ENCODE results near the gene GALNT13.

GALNT13 gene

DNA sequence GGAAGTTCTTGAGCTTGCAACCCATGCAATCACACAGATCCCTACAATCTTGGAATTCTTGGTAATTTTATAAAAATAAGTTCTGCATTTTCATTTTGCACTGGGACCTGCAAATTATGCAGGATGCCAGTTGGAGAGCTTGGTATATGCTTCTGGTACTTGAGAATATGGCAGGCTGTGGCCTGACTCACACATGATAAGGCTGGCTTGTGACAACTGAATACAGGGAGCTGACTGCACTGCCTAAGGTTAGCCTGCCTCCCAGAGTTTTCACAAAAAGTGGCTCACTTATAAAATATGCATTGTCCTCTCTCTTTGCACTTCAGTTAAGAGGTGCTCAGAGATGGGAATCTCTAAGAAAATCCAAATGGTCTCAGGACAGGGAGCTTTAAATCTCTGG is 561.3 kb downstream of the GALNT13 start:
- TF ChIP-seq, protein P1, sequence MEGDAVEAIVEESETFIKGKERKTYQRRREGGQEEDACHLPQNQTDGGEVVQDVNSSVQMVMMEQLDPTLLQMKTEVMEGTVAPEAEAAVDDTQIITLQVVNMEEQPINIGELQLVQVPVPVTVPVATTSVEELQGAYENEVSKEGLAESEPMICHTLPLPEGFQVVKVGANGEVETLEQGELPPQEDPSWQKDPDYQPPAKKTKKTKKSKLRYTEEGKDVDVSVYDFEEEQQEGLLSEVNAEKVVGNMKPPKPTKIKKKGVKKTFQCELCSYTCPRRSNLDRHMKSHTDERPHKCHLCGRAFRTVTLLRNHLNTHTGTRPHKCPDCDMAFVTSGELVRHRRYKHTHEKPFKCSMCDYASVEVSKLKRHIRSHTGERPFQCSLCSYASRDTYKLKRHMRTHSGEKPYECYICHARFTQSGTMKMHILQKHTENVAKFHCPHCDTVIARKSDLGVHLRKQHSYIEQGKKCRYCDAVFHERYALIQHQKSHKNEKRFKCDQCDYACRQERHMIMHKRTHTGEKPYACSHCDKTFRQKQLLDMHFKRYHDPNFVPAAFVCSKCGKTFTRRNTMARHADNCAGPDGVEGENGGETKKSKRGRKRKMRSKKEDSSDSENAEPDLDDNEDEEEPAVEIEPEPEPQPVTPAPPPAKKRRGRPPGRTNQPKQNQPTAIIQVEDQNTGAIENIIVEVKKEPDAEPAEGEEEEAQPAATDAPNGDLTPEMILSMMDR (conservative IDR thresholded peaks at IDR 0.05; ENCODE audit: low read length): no peak
- no peak for DNase-seq (ENCODE audit: low read depth)
- no peak overlapping the region for H3K4me3 ChIP-seq (ENCODE audit: low read length)

DNA sequence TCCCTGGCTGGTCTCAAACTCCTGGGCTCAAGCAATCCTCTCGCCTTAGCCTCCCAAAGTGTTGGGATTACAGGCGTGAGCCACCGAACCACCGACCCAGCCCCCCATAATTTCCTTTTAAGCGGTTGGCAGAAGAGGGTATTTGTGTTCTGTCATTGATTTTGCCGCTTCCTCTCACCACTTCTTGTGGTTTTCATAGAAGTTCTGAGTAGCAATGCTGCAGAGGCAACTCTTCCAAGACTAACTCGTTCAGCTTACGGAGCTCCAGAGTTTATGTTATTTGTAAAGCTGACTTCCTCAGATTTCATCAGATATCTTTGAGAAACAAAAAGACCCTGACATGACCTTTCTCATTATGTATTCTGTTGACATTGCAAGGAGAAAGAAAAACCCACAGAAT is 565.4 kb downstream of the GALNT13 start:
- H3K4me3 ChIP-seq (ENCODE audit: low read length): no peak overlapping the region
- TF ChIP-seq, protein P1 (conservative IDR thresholded peaks at IDR 0.05; ENCODE audit: low read length): no peak
- no peak for DNase-seq (ENCODE audit: low read depth)

DNA sequence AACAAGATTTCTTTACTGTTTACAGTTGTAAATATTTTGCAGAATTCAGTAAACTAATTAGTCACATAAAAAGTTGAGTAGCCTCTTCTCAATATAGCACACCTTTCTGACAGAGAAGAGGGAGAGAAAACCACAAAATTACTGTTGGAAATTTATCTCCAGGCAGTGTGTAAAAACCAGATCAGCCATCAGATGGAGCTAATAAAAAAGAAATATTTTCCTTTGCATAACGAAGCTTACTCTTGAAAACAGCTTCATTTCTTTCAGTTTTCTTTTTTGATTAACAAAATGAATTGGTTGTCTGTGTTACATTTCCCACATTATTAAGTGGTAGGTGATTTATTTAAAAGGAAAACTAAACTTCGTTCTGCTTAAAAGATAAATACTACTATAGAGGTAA is 567.4 kb downstream of the GALNT13 start:
- H3K4me3 ChIP-seq (ENCODE audit: low read length): no peak overlapping the region
- TF ChIP-seq, protein P1 (conservative IDR thresholded peaks at IDR 0.05; ENCODE audit: low read length): no peak; the same call in 1 of the 2 replicates
- no peak for DNase-seq (ENCODE audit: low read depth)

DNA sequence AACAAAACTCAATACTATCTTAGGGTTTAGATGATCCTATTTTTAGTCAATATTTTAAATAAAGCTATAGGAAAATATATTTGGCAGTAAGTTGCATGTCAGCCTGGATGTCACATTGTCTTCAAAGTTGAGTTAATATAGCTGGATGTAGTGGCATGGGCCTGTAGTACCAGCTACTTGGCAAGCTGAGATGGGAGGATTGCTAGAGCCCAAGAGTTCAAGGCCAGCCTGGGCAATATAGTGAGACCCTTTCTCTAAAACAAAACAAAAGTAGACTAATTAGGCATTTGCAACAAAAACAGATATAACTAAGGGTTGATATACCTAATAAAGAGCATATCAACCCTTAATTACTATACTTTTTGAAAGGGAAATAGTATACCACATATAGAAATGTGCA is 572.2 kb downstream of the GALNT13 start:
- TF ChIP-seq, protein P1 (conservative IDR thresholded peaks at IDR 0.05; ENCODE audit: low read length): no peak
- no peak for DNase-seq (ENCODE audit: low read depth)
- H3K4me3 ChIP-seq (ENCODE audit: low read length): no peak overlapping the region

DNA sequence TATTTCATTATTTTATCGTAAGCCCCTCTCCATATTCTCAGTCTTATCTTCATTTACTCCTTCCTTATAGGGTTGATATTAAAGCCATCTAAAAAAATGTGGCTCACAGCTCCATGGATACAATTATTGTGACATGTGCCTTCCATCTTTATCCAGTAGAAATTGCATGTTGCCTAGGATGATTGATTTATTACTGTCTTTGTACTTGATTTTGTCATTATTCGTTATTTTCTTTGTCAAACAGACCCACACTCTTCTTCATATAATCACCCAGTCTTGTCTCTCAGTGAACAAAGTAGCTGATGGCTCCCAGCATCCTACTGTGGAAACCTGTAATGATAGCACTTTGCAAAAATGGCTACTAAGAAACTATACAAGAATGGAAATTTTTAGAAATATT is 574.6 kb downstream of the GALNT13 start:
- no peak overlapping the region for H3K4me3 ChIP-seq (ENCODE audit: low read length)
- TF ChIP-seq, protein P1 (conservative IDR thresholded peaks at IDR 0.05; ENCODE audit: low read length): no peak
- no peak for DNase-seq (ENCODE audit: low read depth)

DNA sequence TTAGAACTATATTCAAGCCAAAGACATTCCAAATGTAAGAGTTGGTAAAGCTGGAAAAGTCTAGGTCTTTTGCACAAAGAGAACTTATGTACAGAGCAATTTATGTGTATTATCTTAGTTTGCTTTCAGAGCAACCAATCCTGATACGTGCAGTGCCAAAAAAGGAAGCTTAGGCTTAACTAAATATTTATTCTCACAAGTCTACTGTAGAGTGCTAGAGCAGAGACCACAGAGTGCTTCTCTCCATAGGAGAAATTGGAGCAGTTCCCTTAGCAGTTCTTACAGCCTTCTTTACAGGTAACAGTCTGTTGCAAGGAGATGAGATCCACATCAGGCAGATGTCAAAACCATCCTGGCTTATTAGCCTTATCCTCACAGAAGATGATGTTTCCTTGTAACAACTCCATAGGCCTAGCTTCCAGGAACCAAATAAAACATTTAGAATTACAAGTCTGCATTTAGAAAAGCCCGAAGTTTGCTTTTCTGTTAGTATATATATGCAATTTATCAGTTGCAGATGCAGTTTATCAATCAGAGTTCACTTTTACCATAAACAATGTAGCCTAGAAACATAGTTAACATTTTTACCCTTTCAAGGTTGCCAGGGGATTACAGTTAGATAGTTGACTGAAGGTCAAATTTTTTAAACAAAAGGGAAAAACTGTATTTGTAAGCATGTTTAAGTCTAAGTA is 576.2 kb downstream of the GALNT13 start:
- TF ChIP-seq, protein P1 (conservative IDR thresholded peaks at IDR 0.05; ENCODE audit: low read length): no peak
- H3K4me3 ChIP-seq (ENCODE audit: low read length): no peak overlapping the region
- no peak for DNase-seq (ENCODE audit: low read depth)

DNA sequence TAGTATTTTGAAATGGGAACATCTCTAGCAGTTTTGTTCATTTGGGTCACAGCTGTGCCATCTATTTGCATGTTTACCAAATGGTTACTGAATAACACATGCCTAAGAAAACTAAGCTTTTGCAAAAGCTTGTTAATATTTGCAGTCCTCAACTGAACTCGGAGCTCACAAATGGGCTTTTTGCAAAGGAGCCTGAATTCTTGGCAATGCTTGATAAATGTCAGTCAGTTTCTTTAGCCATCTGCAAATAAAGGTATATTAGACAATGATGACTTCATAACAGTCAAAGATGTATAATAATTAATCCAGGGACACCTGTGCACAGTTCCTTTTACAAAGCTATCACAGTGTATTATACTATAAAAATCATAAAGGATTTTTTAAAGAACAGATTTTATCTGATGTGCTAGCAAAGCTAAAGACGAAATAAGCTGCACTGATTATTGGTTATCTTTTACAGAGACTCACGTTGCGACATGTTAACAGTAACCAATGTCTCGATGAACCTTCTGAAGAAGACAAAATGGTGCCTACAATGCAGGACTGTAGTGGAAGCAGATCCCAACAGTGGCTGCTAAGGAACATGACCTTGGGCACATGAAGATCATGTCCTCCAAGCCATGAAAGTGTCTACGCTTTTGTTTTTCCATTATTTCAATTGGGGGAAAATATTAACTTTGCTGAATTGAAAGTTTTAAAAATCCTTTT is 578.4 kb downstream of the GALNT13 start:
- DNase-seq (ENCODE audit: low read depth): no peak
- no peak overlapping the region for H3K4me3 ChIP-seq (ENCODE audit: low read length)
- TF ChIP-seq, protein P1 (conservative IDR thresholded peaks at IDR 0.05; ENCODE audit: low read length): no peak

All from AG10803 (cell line).